ENCODE data around the gene CNTN3.

Gene CNTN3

GRCh38 chr3:74643636-74644035 lies 29.2 kb upstream of the CNTN3 start:
- TF ChIP-seq CTCF (IDR thresholded peaks at IDR 0.05; ENCODE audit: low read depth, low read length) = no peak
- DNase-seq (ENCODE audit: extremely low read depth, low read depth) = no peak

GRCh38 chr3:74642876-74643275 lies 28.4 kb upstream of the CNTN3 start:
- DNase-seq (ENCODE audit: extremely low read depth, low read depth) = no peak
- TF ChIP-seq CTCF (IDR thresholded peaks at IDR 0.05; ENCODE audit: low read depth, low read length) = no peak

- DNase-seq (ENCODE audit: extremely low read depth, low read depth) = no peak
- TF ChIP-seq CTCF (IDR thresholded peaks at IDR 0.05; ENCODE audit: low read depth, low read length) = no peak
These were observed 25.8 kb upstream of the CNTN3 start for GRCh38 chr3:74640211-74640610.

- no peak for DNase-seq (ENCODE audit: extremely low read depth, low read depth)
- no peak for TF ChIP-seq CTCF (IDR thresholded peaks at IDR 0.05; ENCODE audit: low read depth, low read length)
These were observed 25.2 kb upstream of the CNTN3 start for GRCh38 chr3:74639681-74640080.

- no peak for DNase-seq (ENCODE audit: extremely low read depth, low read depth)
- TF ChIP-seq CTCF (IDR thresholded peaks at IDR 0.05; ENCODE audit: low read depth, low read length) = no peak
These were observed 22.5 kb upstream of the CNTN3 start for GRCh38 chr3:74636981-74637380.

GRCh38 chr3:74633021-74633420 lies 18.6 kb upstream of the CNTN3 start:
- no peak for DNase-seq (ENCODE audit: extremely low read depth, low read depth)
- TF ChIP-seq CTCF (IDR thresholded peaks at IDR 0.05; ENCODE audit: low read depth, low read length) = no peak

- no peak for DNase-seq (ENCODE audit: extremely low read depth, low read depth)
- no peak for TF ChIP-seq CTCF (IDR thresholded peaks at IDR 0.05; ENCODE audit: low read depth, low read length)
These were observed 17.1 kb upstream of the CNTN3 start for GRCh38 chr3:74631351-74632140.
